Heart right ventricle (tissue), 16 donors: ENCODE results near the gene B4GALNT2. TPM values are rescaled to one million over a fixed set of nuclear protein-coding genes. Genes with fewer than 3 reads are reported as not detected.
"Not testable (repeated sequence)": the region's sequence is repeated elsewhere in the genome, so short reads cannot be mapped to it uniquely, and the experiment has no call there.

Experiments
- ATAC-seq, 8 donors: fragments of 200-7000 bp; cut with Tn5 transposase; one replicate each; pipeline ENCODE4 v1.9.1; 2020; ENCODE audit warnings: mild to moderate bottlenecking in 8 of 8, moderate library complexity in 8 of 8, moderate number of reproducible peaks in 1 of 8
- DNase-seq, 2 donors: peaks; one replicate each; pipeline ENCODE4 v3.0.0-alpha.2; 2020
- H3K27ac ChIP-seq, 10 donors: fragments of 200-600 bp; sonication (generic) in 2 of 10; one replicate each; pipeline versions ENCODE4 v1.5.0 to v1.8.0; 2020 to 2022; ENCODE audit warnings: mild to moderate bottlenecking in 3 of 10
- H3K27me3 ChIP-seq, 7 donors: fragments of 200-600 bp; one replicate each; pipeline ENCODE4 v1.8.0; 2021 to 2022; ENCODE audit warnings: mild to moderate bottlenecking in 2 of 7
- H3K36me3 ChIP-seq, 9 donors: fragments of 200-600 bp; sonication (generic) in 1 of 9; one replicate each; pipeline versions ENCODE4 v1.5.0 to v1.8.0; 2020 to 2022; ENCODE audit warnings: mild to moderate bottlenecking in 2 of 9
- H3K4me1 ChIP-seq, 9 donors: fragments of 200-600 bp; sonication (generic) in 1 of 9; one replicate each; pipeline versions ENCODE4 v1.5.0 to v1.8.0; 2020 to 2022; ENCODE audit warnings: mild to moderate bottlenecking in 4 of 9
- H3K4me3 ChIP-seq, 10 donors: fragments of 200-600 bp; sonication (generic) in 2 of 10; one replicate each; pipeline versions ENCODE4 v1.5.0 to v1.8.0; 2020 to 2022; ENCODE audit warnings: mild to moderate bottlenecking in 7 of 10, moderate library complexity in 2 of 10
- H3K9me3 ChIP-seq, 11 donors: fragments of 200-600 bp in 10 of 11; sonication (generic) in 2 of 11; one replicate each; pipeline versions ENCODE4 v1.5.0 to v1.8.0; 2013 to 2022; ENCODE audit warnings: mild to moderate bottlenecking in 2 of 11, control low read depth in 1 of 11, moderate library complexity in 1 of 11
- WGBS, 2 donors: extraction: QIAGEN DNeasy Blood & Tissue Kit; methylation state at CpG; one replicate each; pipeline ENCODE4 v1.1.7; 2013; ENCODE audit warnings: inconsistent platforms in 1 of 2; 5-methylcytosine and 5-hydroxymethylcytosine counted together
- intact Hi-C, 10 donors: fragments of 100-400 bp; cut with DNase I; formaldehyde crosslinking; loops; one replicate each; pipeline versions ENCODE4 v1.11.1 to v1.14.2; 2022
- long read RNA-seq, 3 donors: library from polyadenylated mRNA; unstranded; transcript quantifications; one replicate each; pipeline ENCODE4 v2.0.0, GENCODE V29; 2020 to 2021
- polyA plus RNA-seq, 2 donors: library from polyadenylated mRNA; stranded (reverse); fragments of 200-250 nt; gene quantifications; one replicate each; pipeline ENCODE4 v1.2.3, GENCODE V29; 2013
- total RNA-seq, 10 donors: library from RNA; stranded (reverse); fragmentation: NEBNext Ultra II Directional in 3 of 10; extraction: Animal tissue kit (Norgen Biotek cat#: 25700) in 3 of 10; gene quantifications; one replicate each; pipeline versions ENCODE4 v1.2.1 to v1.2.4, GENCODE V29; 2021 to 2023
- TF ChIP-seq, protein P1 (sequence below), 9 donors: fragments of 200-600 bp; sonication (generic) in 2 of 9; IDR thresholded peaks; one replicate each; pipeline versions ENCODE4 v1.5.0 to v1.8.0; 2021 to 2022; ENCODE audit warnings: antibody characterized with exemption in 9 of 9, mild to moderate bottlenecking in 5 of 9, moderate library complexity in 1 of 9
- donor health status: Arrhythmogenic right ventricular cardiomyopathy.
- donor health status: ischemic (EF 13 %, LVEDD 7.1; RV severe dilation, severe dysfunction).
- donor health status: healthy with polysubstance abuse.
- donor health status: DM: no; HTN: yes; CAD: no.
- donor health status: DM: no; HTN: no; CAD: no.
- donor health status: ischemic (EF 25% LVEDD 6.9; RV normal size, moderate dysfunction).
- donor health status: ischemic (EF 25% LVEDD 5.7; RV mildly dilated, moderate dysfunction).
- donor health status: healthy.
- donor health status: DM: yes; HTN: yes; CAD: no.
- donor health status: Ischemic cardiomyopathy.
- donor health status: ischemic (EF 35%, LVEDD 5.7; RV mildly dilated, moderate dysfunction).
- donor health status: nonischemic (EF 11% LVEDD 7.7; RV severe dilation, severe dysfunction).
- donor health status: DM: yes; HTN: yes; CAD: no.
- donor health status: PGD.
- donor health status: ischemic (EF 29% LVEDD 5.4; RV normal size, mild dysfunction).
- donor health status: nonischemic (EF 23%, LVEDD 6.1; RV moderate dilation, normal function).

The B4GALNT2 gene, protein sequence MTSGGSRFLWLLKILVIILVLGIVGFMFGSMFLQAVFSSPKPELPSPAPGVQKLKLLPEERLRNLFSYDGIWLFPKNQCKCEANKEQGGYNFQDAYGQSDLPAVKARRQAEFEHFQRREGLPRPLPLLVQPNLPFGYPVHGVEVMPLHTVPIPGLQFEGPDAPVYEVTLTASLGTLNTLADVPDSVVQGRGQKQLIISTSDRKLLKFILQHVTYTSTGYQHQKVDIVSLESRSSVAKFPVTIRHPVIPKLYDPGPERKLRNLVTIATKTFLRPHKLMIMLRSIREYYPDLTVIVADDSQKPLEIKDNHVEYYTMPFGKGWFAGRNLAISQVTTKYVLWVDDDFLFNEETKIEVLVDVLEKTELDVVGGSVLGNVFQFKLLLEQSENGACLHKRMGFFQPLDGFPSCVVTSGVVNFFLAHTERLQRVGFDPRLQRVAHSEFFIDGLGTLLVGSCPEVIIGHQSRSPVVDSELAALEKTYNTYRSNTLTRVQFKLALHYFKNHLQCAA
- total RNA-seq: under 1 TPM in 2 of 10 donors, not detected in 8; 0.02 TPM
- not detected for polyA plus RNA-seq
- long read RNA-seq, donor 1: 0 reads
- long read RNA-seq, donor 2: 0 reads
- long read RNA-seq, donor 3: 0 reads

DNA sequence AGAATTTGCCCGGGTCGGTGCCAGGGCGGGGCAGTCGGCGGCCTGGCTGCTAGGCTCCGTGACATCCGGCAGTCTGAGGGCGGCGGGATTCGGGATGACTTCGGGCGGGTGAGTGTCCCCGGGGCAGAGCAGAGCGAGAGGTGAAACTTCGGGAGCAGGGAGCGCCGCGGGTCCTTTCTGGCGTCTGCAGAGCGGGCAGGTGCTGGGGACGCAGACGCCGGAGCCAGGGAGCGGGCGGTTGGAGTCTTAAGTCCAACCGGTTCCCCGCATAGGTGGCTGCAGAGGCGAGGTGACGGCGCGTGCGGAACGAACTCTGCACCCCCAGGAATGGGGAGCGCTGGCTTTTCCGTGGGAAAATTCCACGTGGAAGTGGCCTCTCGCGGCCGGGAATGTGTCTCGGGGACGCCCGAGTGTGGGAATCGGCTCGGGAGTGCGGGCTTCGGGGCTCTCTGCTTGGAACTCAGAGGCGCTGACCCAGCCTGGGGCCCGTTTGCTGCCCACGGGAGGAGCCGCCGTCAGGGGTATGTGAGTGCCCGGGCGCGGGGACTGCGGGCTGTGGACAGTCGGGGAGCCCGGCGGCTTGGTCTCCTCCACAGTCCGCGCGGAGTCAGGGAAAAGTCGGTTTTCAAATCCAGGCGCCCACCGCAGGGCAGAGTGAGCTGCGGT lies at the start of gene B4GALNT2:
Gene B4GALNT2 (plus strand): TSS at position 71 of the 666 bp plus-strand sequence. CDS start 24 bp downstream, at position 95.
- no peak within 1 kb of the TSS for H3K27ac ChIP-seq
- H3K4me1 ChIP-seq: peaks cover 0 to 10% (median 7%) of the 10 kb centered on the region in 9 donors
- H3K9me3 ChIP-seq: peaks cover 0 to 15% (median 0%) of the 10 kb centered on the region in 11 donors
- WGBS, 2 donors: 4% methylated on average over 65 of the region's 65 CpGs
- peaks cover 4 to 81% (median 64%) of the 10 kb centered on the region in 7 donors for H3K27me3 ChIP-seq
- ATAC-seq (peak in 2 of 8 donors; percentile 29 to 38), DNase-seq (no peak)
- TF ChIP-seq, protein P1, sequence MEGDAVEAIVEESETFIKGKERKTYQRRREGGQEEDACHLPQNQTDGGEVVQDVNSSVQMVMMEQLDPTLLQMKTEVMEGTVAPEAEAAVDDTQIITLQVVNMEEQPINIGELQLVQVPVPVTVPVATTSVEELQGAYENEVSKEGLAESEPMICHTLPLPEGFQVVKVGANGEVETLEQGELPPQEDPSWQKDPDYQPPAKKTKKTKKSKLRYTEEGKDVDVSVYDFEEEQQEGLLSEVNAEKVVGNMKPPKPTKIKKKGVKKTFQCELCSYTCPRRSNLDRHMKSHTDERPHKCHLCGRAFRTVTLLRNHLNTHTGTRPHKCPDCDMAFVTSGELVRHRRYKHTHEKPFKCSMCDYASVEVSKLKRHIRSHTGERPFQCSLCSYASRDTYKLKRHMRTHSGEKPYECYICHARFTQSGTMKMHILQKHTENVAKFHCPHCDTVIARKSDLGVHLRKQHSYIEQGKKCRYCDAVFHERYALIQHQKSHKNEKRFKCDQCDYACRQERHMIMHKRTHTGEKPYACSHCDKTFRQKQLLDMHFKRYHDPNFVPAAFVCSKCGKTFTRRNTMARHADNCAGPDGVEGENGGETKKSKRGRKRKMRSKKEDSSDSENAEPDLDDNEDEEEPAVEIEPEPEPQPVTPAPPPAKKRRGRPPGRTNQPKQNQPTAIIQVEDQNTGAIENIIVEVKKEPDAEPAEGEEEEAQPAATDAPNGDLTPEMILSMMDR (IDR thresholded peaks at IDR 0.05): no peak
- intact Hi-C loops: no loop called here
- H3K36me3 ChIP-seq: no peaks in the 10 kb centered on the region
- peak within 1 kb of the TSS in 6 of 10 donors; percentile 16 to 38 (median 24) for H3K4me3 ChIP-seq

DNA sequence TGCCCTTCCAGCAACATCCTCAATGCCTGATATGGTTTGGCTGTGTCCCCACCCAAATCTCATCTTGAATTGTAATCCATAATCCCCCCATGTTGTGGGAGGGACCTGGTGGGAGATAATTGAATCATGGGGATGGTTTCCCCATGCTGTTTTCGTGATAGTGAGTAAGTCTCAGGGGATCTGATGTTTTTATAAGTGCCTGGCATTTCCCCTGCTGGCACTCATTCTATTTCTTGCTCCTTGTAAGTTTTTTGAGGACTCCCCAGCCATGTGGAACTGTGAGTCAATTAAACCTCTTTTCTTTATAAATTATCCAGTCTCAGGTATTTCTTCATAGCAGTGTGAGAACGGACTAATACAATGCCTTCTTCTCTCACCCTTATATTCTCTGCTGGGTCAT lies 47.5 kb upstream of the B4GALNT2 start:
- H3K9me3 ChIP-seq, intact Hi-C loops, H3K36me3 ChIP-seq, DNase-seq, H3K4me1 ChIP-seq, ATAC-seq, H3K27ac ChIP-seq, H3K4me3 ChIP-seq: not testable (repeated sequence)
- peaks cover 0 to 72% (median 41%) of the 10 kb centered on the region in 7 donors for H3K27me3 ChIP-seq
- 56 to 58% methylated on average over 2 of the region's 2 CpGs for WGBS, 2 donors

DNA sequence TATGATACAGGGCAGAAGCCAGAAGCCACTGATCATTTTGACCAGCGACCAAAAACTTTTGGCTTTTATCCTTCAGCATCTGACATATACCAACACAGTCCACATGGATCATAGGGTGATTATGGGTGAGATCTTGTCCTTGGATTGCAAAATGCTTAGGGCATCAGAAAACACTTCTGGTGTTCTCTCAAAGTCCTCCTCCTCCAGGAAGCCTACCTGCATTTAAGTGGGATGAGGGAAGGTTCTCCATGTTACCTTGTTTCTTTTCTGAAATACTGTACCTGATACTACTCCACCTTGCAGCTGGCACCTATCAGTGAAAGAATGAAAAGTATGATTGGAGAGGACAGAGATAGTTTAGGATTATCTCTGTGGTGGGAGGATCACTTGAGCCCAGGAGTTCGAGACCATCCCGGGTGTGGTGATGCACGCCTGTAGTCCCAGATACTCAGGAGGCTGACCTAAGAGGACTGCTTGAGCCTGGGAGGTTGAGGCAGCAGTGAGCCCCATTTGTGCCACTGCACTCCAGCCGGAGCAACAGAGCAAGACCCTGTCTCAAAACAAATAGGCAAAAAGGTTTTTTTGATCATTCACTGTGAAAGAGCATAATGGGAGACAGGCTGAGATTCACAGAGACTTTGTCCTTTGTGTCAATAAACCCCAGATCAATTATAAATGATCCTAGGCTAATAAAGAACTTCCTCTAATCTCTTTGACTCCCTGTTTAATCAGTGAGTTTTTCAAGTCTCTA lies 46.8 kb upstream of the B4GALNT2 start:
- DNase-seq (no peak), ATAC-seq (no peak)
- Histone ChIP-seq H3K4me3 (no peak overlapping the region), H3K36me3 (no peaks in the 10 kb centered on the region), H3K4me1 (no peaks in the 10 kb centered on the region), H3K9me3 (no peaks in the 10 kb centered on the region), H3K27ac (no peak overlapping the region), H3K27me3 (peaks cover 0 to 70% (median 39%) of the 10 kb centered on the region in 7 donors)
- TF ChIP-seq, protein P1 (IDR thresholded peaks at IDR 0.05): no peak
- 76 to 77% methylated on average over 5 of the region's 5 CpGs for WGBS, 2 donors
- intact Hi-C loops: no loop called here

DNA sequence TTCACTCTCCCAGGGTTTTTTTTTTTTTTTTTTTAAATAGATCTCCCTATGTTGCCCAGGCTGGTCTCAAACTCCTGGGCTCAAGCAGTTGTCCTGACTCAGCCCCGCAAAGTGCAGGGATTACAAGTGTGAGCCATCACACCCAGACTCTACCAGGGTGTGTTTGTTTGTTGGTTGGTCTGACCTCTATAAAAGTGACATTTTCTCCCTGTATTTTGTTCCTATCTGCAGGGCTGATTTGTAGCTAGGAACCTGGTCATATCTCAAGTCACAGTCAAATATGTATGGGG lies 46.3 kb upstream of the B4GALNT2 start:
- Histone ChIP-seq H3K9me3 (no peaks in the 10 kb centered on the region), H3K27ac (no peak overlapping the region), H3K36me3 (no peaks in the 10 kb centered on the region), H3K4me3 (no peak overlapping the region), H3K4me1 (no peaks in the 10 kb centered on the region), H3K27me3 (peaks cover 0 to 66% (median 34%) of the 10 kb centered on the region in 7 donors)
- intact Hi-C loops: no loop called here
- DNase-seq (no peak), ATAC-seq (no peak)
- TF ChIP-seq, protein P1 (IDR thresholded peaks at IDR 0.05): no peak
- WGBS, 2 donors: 75 to 81% methylated on average over 1 of the region's 1 CpG
